K562 (cell line): ENCODE measurements around the gene MT1X. TPM values are rescaled to one million over a fixed set of nuclear protein-coding genes. Genes with fewer than 3 reads are reported as not detected.

Source experiments
- ATAC-seq: fragments of 200-7000 bp; cut with Tn5 transposase; 3 replicates; pipeline ENCODE4 v1.9.1; 2020; ENCODE audit warnings: moderate library complexity
- BruUV-seq: library from RNA; stranded (reverse); fragments of 400-500 nt; replicated peaks from 2 replicates; lab custom pipeline; 2021; lab: Mats Ljungman, UMichigan
- CTCF ChIA-PET: fragments of 300-600 bp; formaldehyde crosslinking; extraction: SDS; loops from one replicate; lab custom pipeline; 2021; ENCODE audit warnings: low intra/inter-chr PET ratio; lab: Yijun Ruan, JAX
- POLR2A ChIA-PET: fragments of 300-600, 350-650 bp; sonication (Branson Sonifier 250); formaldehyde crosslinking; extraction: SDS; loops from one replicate; lab custom pipeline; 2021; ENCODE audit warnings: antibody characterized with exemption, inconsistent platforms; lab: Yijun Ruan, JAX
- DNase-seq, 4 experiments: peaks; one replicate each; pipeline versions ENCODE4 v3.0.0 to v3.0.0-alpha.2; 2011 to 2018; ENCODE audit warnings: low spot score in 3 of 4, mixed read lengths in 3 of 4; ENCODE audit errors: extremely low read depth in 1 of 4
- FAIRE-seq: peaks from 2 replicates; lab custom pipeline; 2011; peaks lifted over from hg19 to GRCh38; lab: Jason Lieb, UNC
- H2AFZ ChIP-seq: 2 replicates; pipeline ENCODE4 v1.6.0; 2011; ENCODE audit warnings: low read depth, low read length, control low read depth, inconsistent platforms
- H3K27ac ChIP-seq: fragments of 200-600 bp; 3 replicates; pipeline ENCODE4 v1.8.0; 2011; ENCODE audit warnings: low read depth, mild to moderate bottlenecking, control low read depth, inconsistent platforms, low read length, moderate library complexity, mixed read lengths; ENCODE audit errors: extremely low read depth
- H3K27me3 ChIP-seq, 2 experiments: fragments of 300-600 bp in 1 of 2; 2 replicates in 1 of 2; 3 replicates in 1 of 2; pipeline versions ENCODE4 v1.6.0 to v1.8.0; 2011; ENCODE audit warnings: inconsistent platforms in 2 of 2, low read length in 2 of 2, mild to moderate bottlenecking in 1 of 2, mixed read lengths in 1 of 2, moderate library complexity in 1 of 2; ENCODE audit not compliant: control insufficient read depth in 2 of 2, insufficient read depth in 2 of 2
- H3K36me3 ChIP-seq: fragments of 300-600 bp; 3 replicates; pipeline ENCODE4 v1.8.0; 2011; ENCODE audit warnings: mild to moderate bottlenecking, low read length, inconsistent platforms; ENCODE audit not compliant: control insufficient read depth, insufficient read depth
- H3K4me1 ChIP-seq, 2 experiments: fragments of 200-600 bp in 1 of 2; replicated peaks in 1 of 2; 2 replicates in 1 of 2; 3 replicates in 1 of 2; pipeline versions ENCODE4 v1.5.1 to v1.8.0; 2011; ENCODE audit warnings: inconsistent platforms in 2 of 2, low read length in 2 of 2, mild to moderate bottlenecking in 1 of 2, mixed read lengths in 1 of 2, moderate library complexity in 1 of 2; ENCODE audit not compliant: control insufficient read depth in 2 of 2, insufficient read depth in 2 of 2
- H3K4me2 ChIP-seq: 2 replicates; pipeline ENCODE4 v1.6.1; 2011; ENCODE audit warnings: low read length, control low read depth, inconsistent platforms, mixed read lengths; ENCODE audit not compliant: insufficient read depth
- H3K4me3 ChIP-seq: fragments of 200-600 bp; sonication (generic), shearing (Covaris generic); 2 replicates; pipeline ENCODE4 v1.5.1; 2016; ENCODE audit warnings: control low read depth, inconsistent platforms
- H3K79me2 ChIP-seq: fragments of 200-600 bp; 3 replicates; pipeline ENCODE4 v1.8.0; 2011; ENCODE audit warnings: low read length, inconsistent platforms; ENCODE audit not compliant: control insufficient read depth, insufficient read depth
- H3K9ac ChIP-seq, 2 experiments: 2 replicates each; pipeline versions ENCODE4 v1.6.0 to v1.6.1; 2011; ENCODE audit warnings: low read depth in 2 of 2, low read length in 2 of 2, control low read depth in 1 of 2, inconsistent platforms in 1 of 2, mild to moderate bottlenecking in 1 of 2, mixed read lengths in 1 of 2; ENCODE audit not compliant: insufficient read depth in 1 of 2
- H3K9me1 ChIP-seq: one replicate; pipeline ENCODE4 v1.6.0; 2011; ENCODE audit warnings: inconsistent platforms, mild to moderate bottlenecking, low read length, moderate library complexity; ENCODE audit not compliant: control insufficient read depth, insufficient read depth
- H3K9me3 ChIP-seq: replicated peaks from 2 replicates; pipeline ENCODE4 v1.5.1; 2011; ENCODE audit warnings: low read depth, low read length, inconsistent platforms; ENCODE audit not compliant: control insufficient read depth, insufficient read depth
- H4K20me1 ChIP-seq: replicated peaks from 2 replicates; pipeline ENCODE4 v1.6.1; 2011; ENCODE audit warnings: low read length, inconsistent platforms, mixed read lengths; ENCODE audit not compliant: control insufficient read depth, insufficient read depth
- TCFL5 ChIP-seq: fragments of 250-450 bp; sonication (Bioruptor Pico); conservative IDR thresholded peaks from 2 replicates; pipeline ENCODE4 v1.6.1; 2021; ENCODE audit warnings: mild to moderate bottlenecking, moderate library complexity, matching md5 sums
- XRCC4 ChIP-seq: IDR thresholded peaks from one replicate; pipeline ENCODE4 v1.6.1; 2011; ENCODE audit not compliant: insufficient read depth, insufficient read length; ENCODE audit errors: extremely low read depth
- ZNF445 ChIP-seq: fragments of 250-450 bp; sonication (Bioruptor Pico); IDR thresholded peaks from 2 replicates; pipeline ENCODE4 v1.4.0; 2020; ENCODE audit warnings: low read depth, mild to moderate bottlenecking, moderate library complexity
- ZNF696 ChIP-seq: fragments of 250-450 bp; sonication (Bioruptor Pico); conservative IDR thresholded peaks from 2 replicates; pipeline ENCODE4 v1.4.0; 2020; ENCODE audit warnings: mild to moderate bottlenecking, moderate library complexity
- ZNF76 ChIP-seq: fragments of 250-450 bp; sonication (Bioruptor Pico); IDR thresholded peaks from 2 replicates; pipeline ENCODE4 v1.4.0; 2020; ENCODE audit warnings: mild to moderate bottlenecking, moderate library complexity, borderline replicate concordance
- WGBS: fragments of 100-300 bp; shearing (Covaris generic); methylation state at CpG from one replicate; pipeline ENCODE4 v1.1.6; 2016; ENCODE audit warnings: low coverage, mixed read lengths; ENCODE audit not compliant: insufficient coverage; ENCODE audit errors: missing lambda C conversion rate; 5-methylcytosine and 5-hydroxymethylcytosine counted together
- in situ Hi-C: fragments of 300-500 bp; cut with MboI; formaldehyde crosslinking; loops from 4 replicates; pipeline ENCODE4 v1.15.0; 2018; ENCODE audit warnings: inconsistent platforms, mixed read lengths
- intact Hi-C: fragments of 100-400 bp; cut with micrococcal nuclease; formaldehyde crosslinking; loops from 2 replicates; pipeline ENCODE4 v1.14.2; 2022
- polyA plus RNA-seq, 8 experiments: library from polyadenylated mRNA; depleted of rRNA in 4 of 8; stranded (reverse) in 5 of 8; unstranded in 3 of 8; fragments of >200 nt; fragmentation: Nextera tagmentation in 2 of 8; fragmentation: Illumina TruSeq in 1 of 8; extraction: Ambion mirVana in 2 of 8; extraction: Trizol in 1 of 8; gene quantifications; 2 replicates each; pipeline versions ENCODE4 v1.2.1 to v1.2.3, GENCODE V29; 2011 to 2014; ENCODE audit warnings: inconsistent platforms in 1 of 8, missing spikeins in 1 of 8
- total RNA-seq, 7 experiments: library from RNA; depleted of rRNA in 6 of 7; stranded (reverse); fragments of >200 nt in 6 of 7; fragmentation: Illumina TruSeq in 2 of 7; extraction: Trizol in 2 of 7; gene quantifications; 2 replicates each; pipeline versions ENCODE4 v1.2.1 to v1.2.3, GENCODE V29; 2011 to 2021; ENCODE audit warnings: low replicate concordance in 1 of 7
- TF ChIP-seq, protein P1 (sequence below): fragments of 450-650 bp; formaldehyde crosslinking; IDR thresholded peaks from 2 replicates; pipeline ENCODE4 v1.4.0; 2020; ENCODE audit warnings: mild to moderate bottlenecking, moderate library complexity
- TF ChIP-seq, protein P2 (sequence below): IDR thresholded peaks from 2 replicates; pipeline ENCODE4 v1.6.1; 2016; ENCODE audit warnings: missing genetic modification characterization, missing compliant biosample characterization

The MT1X gene
- total and polyA plus RNA-seq, 9 of the 15 experiments (the other 6 are each of a cell fraction or from before 2014, with no cell fraction given), result 4.9 to 22.8 (median 8.7) TPM

DNA sequence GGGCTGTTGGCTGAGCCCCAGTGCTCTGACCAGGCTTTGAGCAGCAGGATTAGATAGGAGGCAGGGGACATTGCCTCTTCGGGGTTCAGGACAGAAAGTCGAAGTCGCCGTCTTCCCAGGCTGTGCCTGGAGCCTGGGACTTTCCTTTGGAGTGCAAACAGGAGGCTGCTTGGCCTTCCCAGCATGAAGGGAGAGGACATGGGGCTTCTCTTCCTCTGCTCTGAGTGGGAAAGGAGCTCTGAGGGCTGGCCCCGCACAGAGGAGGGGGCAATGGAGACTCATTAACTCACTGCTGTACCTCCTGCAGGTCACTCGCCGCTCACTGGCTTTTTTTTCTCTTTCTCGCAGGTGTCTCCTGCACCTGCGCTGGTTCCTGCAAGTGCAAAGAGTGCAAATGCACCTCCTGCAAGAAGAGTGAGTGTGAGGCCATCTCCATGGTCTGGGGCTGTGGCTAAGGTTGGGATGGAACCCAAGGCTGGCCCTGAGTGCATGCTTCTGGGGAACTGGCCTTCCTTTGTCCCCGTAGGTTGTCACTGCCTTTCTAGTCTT lies 23.9 kb upstream of the MT1X start:
- POLR2A ChIA-PET, result no interaction called here
- peak overlapping the region; percentile 63; the same call in 1 of the 2 replicates for H3K4me2 ChIP-seq
- no peaks in the 10 kb centered on the region for H3K79me2 ChIP-seq
- TF ChIP-seq TCFL5 (CRISPR knock-in tag) (no peak), ZNF76 (CRISPR knock-in tag) (no peak), ZNF696 (CRISPR knock-in tag) (no peak), XRCC4 (no peak), ZNF445 (CRISPR knock-in tag) (no peak)
- TF ChIP-seq, protein P1, sequence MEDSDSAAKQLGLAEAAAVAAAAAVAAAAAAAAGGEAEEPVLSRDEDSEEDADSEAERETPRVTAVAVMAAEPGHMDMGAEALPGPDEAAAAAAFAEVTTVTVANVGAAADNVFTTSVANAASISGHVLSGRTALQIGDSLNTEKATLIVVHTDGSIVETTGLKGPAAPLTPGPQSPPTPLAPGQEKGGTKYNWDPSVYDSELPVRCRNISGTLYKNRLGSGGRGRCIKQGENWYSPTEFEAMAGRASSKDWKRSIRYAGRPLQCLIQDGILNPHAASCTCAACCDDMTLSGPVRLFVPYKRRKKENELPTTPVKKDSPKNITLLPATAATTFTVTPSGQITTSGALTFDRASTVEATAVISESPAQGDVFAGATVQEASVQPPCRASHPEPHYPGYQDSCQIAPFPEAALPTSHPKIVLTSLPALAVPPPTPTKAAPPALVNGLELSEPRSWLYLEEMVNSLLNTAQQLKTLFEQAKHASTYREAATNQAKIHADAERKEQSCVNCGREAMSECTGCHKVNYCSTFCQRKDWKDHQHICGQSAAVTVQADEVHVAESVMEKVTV (CRISPR knock-in tag), result no peak
- TF ChIP-seq, protein P2, sequence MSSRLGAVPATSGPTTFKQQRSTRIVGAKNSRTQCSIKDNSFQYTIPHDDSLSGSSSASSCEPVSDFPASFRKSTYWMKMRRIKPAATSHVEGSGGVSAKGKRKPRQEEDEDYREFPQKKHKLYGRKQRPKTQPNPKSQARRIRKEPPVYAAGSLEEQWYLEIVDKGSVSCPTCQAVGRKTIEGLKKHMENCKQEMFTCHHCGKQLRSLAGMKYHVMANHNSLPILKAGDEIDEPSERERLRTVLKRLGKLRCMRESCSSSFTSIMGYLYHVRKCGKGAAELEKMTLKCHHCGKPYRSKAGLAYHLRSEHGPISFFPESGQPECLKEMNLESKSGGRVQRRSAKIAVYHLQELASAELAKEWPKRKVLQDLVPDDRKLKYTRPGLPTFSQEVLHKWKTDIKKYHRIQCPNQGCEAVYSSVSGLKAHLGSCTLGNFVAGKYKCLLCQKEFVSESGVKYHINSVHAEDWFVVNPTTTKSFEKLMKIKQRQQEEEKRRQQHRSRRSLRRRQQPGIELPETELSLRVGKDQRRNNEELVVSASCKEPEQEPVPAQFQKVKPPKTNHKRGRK, result no peak
- DNase-seq (no peak), ATAC-seq (no peak), FAIRE-seq (no peak)
- CTCF ChIA-PET, result no interaction called here
- WGBS, result 7% methylated on average over 10 of the region's 10 CpGs
- peaks cover 0 to 12% of the 10 kb centered on the region in 2 experiments; a peak in 2 of 5 replicates for H3K4me1 ChIP-seq
- no peak overlapping the region for H3K9ac ChIP-seq
- intact Hi-C loops (no loop called here), in situ Hi-C loops (no loop called here)
- H4K20me1 ChIP-seq, result peaks cover 6% of the 10 kb centered on the region; the same call in 1 of the 2 replicates
- peaks cover 30 to 70% of the 10 kb centered on the region in 2 experiments; a peak in 4 of 5 replicates for H3K27me3 ChIP-seq
- H3K27ac ChIP-seq, result no peak overlapping the region
- H3K9me1 ChIP-seq, result peaks cover 2% of the 10 kb centered on the region
- peak overlapping the region; percentile 51; the same call in 1 of the 2 replicates for H2AFZ ChIP-seq
- no peaks in the 10 kb centered on the region for H3K9me3 ChIP-seq
- no peaks in the 10 kb centered on the region for H3K36me3 ChIP-seq
- BruUV-seq, result no TSS peak
- no peak overlapping the region for H3K4me3 ChIP-seq
